A549 treated with AZD9567 at 1 μM for 4 hours (cell line): Measurements from ENCODE around the gene TTLL9. TPM values are rescaled to one million over a fixed set of nuclear protein-coding genes. Genes with fewer than 3 reads are reported as not detected.

Experiments used
- total RNA-seq: library from RNA; stranded (reverse); fragments of 200-300 nt; extraction: Qiagen RNA extraction; gene quantifications from 5 replicates; pipeline ENCODE4 v1.2.3, GENCODE V29; 2022; ENCODE audit not compliant: insufficient read depth

The TTLL9 gene, protein sequence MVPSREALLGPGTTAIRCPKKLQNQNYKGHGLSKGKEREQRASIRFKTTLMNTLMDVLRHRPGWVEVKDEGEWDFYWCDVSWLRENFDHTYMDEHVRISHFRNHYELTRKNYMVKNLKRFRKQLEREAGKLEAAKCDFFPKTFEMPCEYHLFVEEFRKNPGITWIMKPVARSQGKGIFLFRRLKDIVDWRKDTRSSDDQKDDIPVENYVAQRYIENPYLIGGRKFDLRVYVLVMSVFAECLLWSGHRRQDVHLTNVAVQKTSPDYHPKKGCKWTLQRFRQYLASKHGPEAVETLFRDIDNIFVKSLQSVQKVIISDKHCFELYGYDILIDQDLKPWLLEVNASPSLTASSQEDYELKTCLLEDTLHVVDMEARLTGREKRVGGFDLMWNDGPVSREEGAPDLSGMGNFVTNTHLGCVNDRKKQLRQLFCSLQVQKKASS
- total RNA-seq: 0.03 to 0.15 TPM (median 0.11 TPM) in 4 of 5 replicates, not detected in the other

DNA sequence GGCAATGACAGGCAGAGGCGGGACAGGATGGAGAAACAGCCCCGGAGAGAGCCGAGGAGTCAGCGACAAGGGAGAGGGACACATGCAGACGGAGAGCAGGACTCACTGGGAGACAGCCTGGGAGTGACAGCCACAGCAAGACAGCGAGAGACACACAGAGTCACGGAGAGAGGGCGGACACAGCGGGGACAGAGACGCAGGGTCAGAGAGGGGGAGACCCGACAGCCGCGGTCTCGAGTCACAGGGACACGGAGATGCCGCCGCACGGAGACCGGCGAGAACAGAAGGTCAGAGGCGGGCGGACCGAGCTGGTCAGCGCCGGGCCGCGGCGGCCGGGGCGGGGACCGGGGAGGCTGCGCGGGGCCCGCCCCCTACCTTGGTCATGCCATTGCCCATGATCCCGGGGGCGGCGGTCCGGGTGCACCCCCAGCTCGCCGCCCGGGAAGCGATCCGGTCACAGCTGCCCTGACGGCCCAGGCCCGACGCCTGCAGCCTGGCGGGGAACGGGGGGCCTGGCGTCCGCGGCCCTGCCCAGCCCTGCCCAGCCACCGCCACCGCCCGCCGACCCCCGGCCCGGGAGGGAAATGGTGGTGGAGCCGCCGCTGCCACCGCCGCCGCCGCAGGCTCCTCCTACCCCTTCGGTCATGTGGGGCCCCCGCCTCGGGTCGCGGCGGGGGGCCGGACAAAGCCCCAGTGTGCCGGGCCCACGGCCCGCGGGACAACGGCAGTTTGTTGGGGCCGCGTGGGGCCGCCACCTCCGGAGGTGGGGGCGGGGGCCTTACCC, at the start of gene TTLL9, which contains the start of gene DUSP15:
Gene TTLL9 (plus strand): TSS at position 693 of the 784 bp plus-strand sequence. CDS start 493 bp downstream, outside the sequence.
Gene DUSP15 (minus strand): TSS at position 586 of the 784 bp plus-strand sequence. CDS start 190 bp downstream, at position 396.

DNA sequence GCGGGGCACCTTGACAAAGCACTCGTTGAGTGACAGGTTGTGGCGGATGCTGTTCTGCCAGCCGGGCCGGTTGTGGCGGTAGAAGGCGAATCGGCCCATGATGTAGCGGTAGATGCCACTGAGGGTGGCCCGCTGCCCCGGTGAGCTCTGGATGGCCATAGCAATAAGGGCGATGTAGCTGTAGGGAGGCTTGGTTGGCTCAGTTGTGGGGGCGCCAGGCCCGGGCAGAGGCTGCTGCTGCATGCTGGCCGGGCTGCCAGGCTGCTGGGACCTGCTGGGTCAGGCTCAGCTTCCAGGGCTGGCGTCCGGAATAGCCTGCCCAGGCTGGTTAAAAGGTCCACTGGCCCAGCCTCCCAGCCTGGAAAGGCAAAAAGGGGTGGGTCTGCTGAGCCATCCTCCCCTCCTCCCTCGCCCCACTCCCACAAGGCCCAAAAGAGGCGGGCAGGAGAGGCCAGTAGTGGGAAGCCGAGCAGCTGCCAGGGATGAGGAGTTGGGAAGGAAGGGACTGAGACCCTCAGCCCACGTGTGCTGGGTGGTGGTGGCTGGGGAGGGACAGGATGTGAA, 25.1 kb upstream of the TTLL9 start, which contains the start of gene FOXS1:
Gene FOXS1 (minus strand): TSS at position 305 of the 564 bp plus-strand sequence. CDS start 62 bp downstream, at position 243.

DNA sequence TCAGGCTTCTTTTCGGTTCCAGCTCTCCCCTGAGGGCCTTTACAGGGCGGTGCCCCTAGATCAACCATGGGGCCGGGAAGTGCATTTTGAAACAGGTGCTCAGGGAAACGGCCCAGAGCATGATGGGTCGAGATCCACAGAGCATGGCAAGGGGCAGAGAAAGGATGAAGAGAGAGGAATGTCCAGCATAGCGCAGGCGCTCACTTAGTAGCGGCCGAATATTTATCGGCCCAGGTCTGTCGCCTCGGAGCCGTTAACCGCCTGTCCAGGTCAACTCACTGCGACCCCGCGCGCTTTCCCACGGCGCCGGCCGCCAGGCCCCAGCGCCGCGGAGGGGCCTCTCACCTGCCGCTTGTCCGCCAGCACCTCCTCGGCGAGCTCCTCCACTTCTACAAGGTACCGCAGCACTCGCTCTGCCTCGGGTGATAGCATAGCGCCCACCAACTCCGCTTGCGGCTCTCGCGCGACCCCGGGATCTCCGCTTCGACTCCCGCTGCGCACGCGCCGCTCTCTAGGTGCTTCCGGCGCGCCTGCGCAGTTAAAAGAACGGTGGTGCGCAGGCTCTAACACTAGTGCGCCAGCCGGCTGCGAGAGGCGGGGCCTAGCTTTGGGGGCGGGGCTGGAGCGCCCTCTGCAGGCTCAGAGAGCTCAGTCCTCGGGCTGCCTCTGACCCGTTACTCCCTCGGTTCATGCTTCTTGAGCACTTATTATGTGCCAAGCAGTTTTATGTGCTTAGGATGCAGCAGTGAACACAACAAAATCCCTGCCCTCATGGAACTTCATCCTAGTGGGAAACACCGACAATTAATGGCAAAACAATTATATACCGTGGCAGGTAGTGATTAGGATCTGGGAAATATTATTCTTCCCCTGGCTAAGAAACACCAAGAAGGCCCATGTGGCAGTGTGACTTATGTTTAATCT, 81.4 kb downstream of the TTLL9 start, which contains the start of gene PDRG1:
Gene PDRG1 (minus strand): TSS at position 517 of the 924 bp plus-strand sequence. CDS start 85 bp downstream, at position 432.

DNA sequence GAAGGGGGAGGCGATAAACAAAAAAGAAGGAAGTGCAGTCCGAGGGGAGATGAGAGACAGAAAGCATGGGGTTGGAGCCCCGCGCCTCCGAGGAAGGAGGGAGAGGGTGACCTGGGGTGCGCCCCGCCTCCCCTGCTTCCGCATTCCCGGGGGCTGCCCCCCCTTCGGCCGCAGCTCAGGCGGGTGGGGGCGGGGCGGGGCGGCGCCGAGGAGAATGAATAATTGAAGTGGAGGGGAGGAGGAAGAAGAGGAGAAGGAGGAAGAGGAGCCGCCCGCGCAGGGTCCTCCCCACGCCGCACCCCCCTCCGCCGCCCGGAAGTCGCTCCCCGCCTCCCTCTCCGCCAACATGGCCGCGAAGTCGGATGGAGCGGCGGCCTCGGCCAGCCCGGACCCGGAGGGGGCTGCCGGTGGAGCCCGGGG, 97.4 kb downstream of the TTLL9 start, which contains the start of gene XKR7:
Gene XKR7 (plus strand): TSS at position 322 of the 420 bp plus-strand sequence. CDS start 25 bp downstream, at position 347.

Other genes with a start within 250 kb of the TTLL9 start
- not detected in 5 replicates for gene COX4I2, start 232.7 kb upstream of the TTLL9 start, total RNA-seq
- gene BCL2L1, start 147.8 kb upstream of the TTLL9 start, total RNA-seq: 255 to 274 TPM (median 268 TPM) in 5 replicates
- gene TPX2, start 131.3 kb upstream of the TTLL9 start, total RNA-seq: 91.0 to 117 TPM (median 98.2 TPM) in 5 replicates
- 0.37 to 1.00 TPM (median 0.52 TPM) in 4 of 5 replicates, not detected in the other for gene MYLK2, start 51.3 kb upstream of the TTLL9 start, total RNA-seq
- gene FOXS1, start 25.0 kb upstream of the TTLL9 start, total RNA-seq: 0.12 to 0.47 TPM (median 0.29 TPM) in 4 of 5 replicates, not detected in the other
- gene DUSP15, start 107 bp upstream of the TTLL9 start, total RNA-seq: 0.73 to 1.0 TPM (median 0.88 TPM) in 4 of 5 replicates, not detected in the other
- 30.6 to 37.3 TPM (median 34.6 TPM) in 5 replicates for gene PDRG1, start 81.4 kb downstream of the TTLL9 start, total RNA-seq
- 0.01 TPM in 4 of 5 replicates, not detected in the other for gene XKR7, start 97.5 kb downstream of the TTLL9 start, total RNA-seq
- gene CCM2L, start 139.8 kb downstream of the TTLL9 start, total RNA-seq: 0.36 to 0.63 TPM (median 0.50 TPM) in 4 of 5 replicates, not detected in the other
- gene HCK, start 181.6 kb downstream of the TTLL9 start, total RNA-seq: 0.03 to 0.09 TPM (median 0.09 TPM) in 4 of 5 replicates, not detected in the other
- gene TM9SF4, start 239.1 kb downstream of the TTLL9 start, total RNA-seq: 34.5 to 36.8 TPM (median 36.2 TPM) in 5 replicates